Smooth muscle cell (in vitro differentiated cells): ENCODE measurements around the gene CROCC2. TPM values are rescaled to one million over a fixed set of nuclear protein-coding genes. Genes with fewer than 3 reads are reported as not detected.

Experiments used
- DNase-seq: peaks from one replicate; lab custom pipeline; 2025; ENCODE audit not compliant: unreplicated experiment; lab: John Stamatoyannopoulos, UW
- H2AFZ ChIP-seq: fragments of 200-600 bp; sonication (generic); 2 replicates; pipeline ENCODE4 v1.6.0; 2016; ENCODE audit warnings: antibody characterized with exemption, low read depth, mild to moderate bottlenecking
- H3F3A ChIP-seq: fragments of 200-600 bp; sonication (generic); 2 replicates; pipeline ENCODE4 v1.6.0; 2017; ENCODE audit warnings: antibody characterized with exemption, low read depth
- H3K27ac ChIP-seq: fragments of 200-600 bp; sonication (generic); 2 replicates; pipeline ENCODE4 v1.5.1; 2016; ENCODE audit warnings: low read depth, mild to moderate bottlenecking
- H3K27me3 ChIP-seq: fragments of 200-600 bp; sonication (generic); 2 replicates; pipeline ENCODE4 v1.6.1; 2016; ENCODE audit warnings: low read depth, mild to moderate bottlenecking
- H3K36me3 ChIP-seq: fragments of 200-600 bp; sonication (generic); 2 replicates; pipeline ENCODE4 v1.5.1; 2016; ENCODE audit warnings: low read depth
- H3K4me1 ChIP-seq: fragments of 200-600 bp; sonication (generic); 2 replicates; pipeline ENCODE4 v1.5.1; 2016; ENCODE audit warnings: low read depth
- H3K4me2 ChIP-seq: fragments of 200-600 bp; sonication (generic); 2 replicates; pipeline ENCODE4 v1.6.0; 2016; ENCODE audit warnings: mild to moderate bottlenecking
- H3K4me3 ChIP-seq: fragments of 200-600 bp; sonication (generic); 2 replicates; pipeline ENCODE4 v1.5.1; 2016; ENCODE audit warnings: mild to moderate bottlenecking
- H3K79me2 ChIP-seq: fragments of 200-600 bp; sonication (generic); 2 replicates; pipeline ENCODE4 v1.6.0; 2016; ENCODE audit warnings: low read depth, mild to moderate bottlenecking
- H3K9ac ChIP-seq: fragments of 200-600 bp; sonication (generic); 2 replicates; pipeline ENCODE4 v1.6.0; 2016; ENCODE audit warnings: low read depth
- H3K9me3 ChIP-seq: fragments of 200-600 bp; sonication (generic); replicated peaks from 2 replicates; pipeline ENCODE4 v1.5.1; 2016; ENCODE audit warnings: low read depth
- H4K20me1 ChIP-seq: fragments of 200-600 bp; sonication (generic); 2 replicates; pipeline ENCODE4 v1.6.0; 2016; ENCODE audit warnings: low read depth
- WGBS: methylation state at CpG from one replicate; pipeline ENCODE4 v1.1.7; 2016; ENCODE audit warnings: low lambda C conversion rate; 5-methylcytosine and 5-hydroxymethylcytosine counted together
- polyA plus RNA-seq: library from polyadenylated mRNA; unstranded; fragments of >200 nt; fragmentation: Nextera tagmentation; extraction: Ambion mirVana; gene quantifications from 2 replicates; pipeline ENCODE4 v1.2.1, GENCODE V29; 2016
- total RNA-seq: library from RNA; depleted of rRNA; stranded (reverse); fragments of >200 nt; gene quantifications from 2 replicates; pipeline ENCODE4 v1.2.3, GENCODE V29; 2014
- TF ChIP-seq, protein P1 (sequence below): fragments of 200-600 bp; sonication (generic); IDR thresholded peaks from 2 replicates; pipeline ENCODE4 v1.5.1; 2017; ENCODE audit warnings: borderline replicate concordance, mild to moderate bottlenecking, antibody characterized with exemption; ENCODE audit not compliant: insufficient read depth, poor library complexity, severe bottlenecking

CROCC2 gene
- total and polyA plus RNA-seq, 2 experiments from 2014 or later: not detected

DNA sequence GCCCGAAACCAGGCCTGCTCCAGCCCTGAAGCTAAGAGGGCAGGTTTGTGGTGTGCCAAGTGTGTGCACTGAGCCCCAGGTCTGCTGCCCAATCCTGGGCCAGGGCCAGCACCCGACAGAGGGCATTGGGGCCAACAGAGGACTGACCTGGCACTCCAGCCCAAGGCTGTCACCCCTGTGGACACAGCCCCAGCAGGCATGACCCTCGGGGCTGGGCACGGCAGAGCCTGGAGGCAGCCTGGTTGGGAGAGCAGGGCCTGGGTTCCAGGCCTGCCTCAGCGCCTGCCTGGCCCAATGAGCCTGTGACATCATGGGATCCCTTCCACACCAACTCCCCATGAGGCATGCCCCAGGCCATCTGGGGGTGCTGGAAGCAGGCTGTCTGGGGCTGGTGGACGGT lies 81.5 kb downstream of the CROCC2 start:
- WGBS: 94% methylated on average over 6 of the region's 6 CpGs
- Histone ChIP-seq H3K36me3 (no peaks in the 10 kb centered on the region), H3K9me3 (no peaks in the 10 kb centered on the region), H2AFZ (no peak overlapping the region), H4K20me1 (no peaks in the 10 kb centered on the region), H3K4me3 (no peak overlapping the region), H3K4me1 (no peaks in the 10 kb centered on the region), H3K4me2 (no peak overlapping the region), H3F3A (no peaks in the 10 kb centered on the region), H3K79me2 (no peaks in the 10 kb centered on the region), H3K27me3 (peaks cover 17% of the 10 kb centered on the region), H3K27ac (no peak overlapping the region), H3K9ac (no peak overlapping the region)
- TF ChIP-seq, protein P1, sequence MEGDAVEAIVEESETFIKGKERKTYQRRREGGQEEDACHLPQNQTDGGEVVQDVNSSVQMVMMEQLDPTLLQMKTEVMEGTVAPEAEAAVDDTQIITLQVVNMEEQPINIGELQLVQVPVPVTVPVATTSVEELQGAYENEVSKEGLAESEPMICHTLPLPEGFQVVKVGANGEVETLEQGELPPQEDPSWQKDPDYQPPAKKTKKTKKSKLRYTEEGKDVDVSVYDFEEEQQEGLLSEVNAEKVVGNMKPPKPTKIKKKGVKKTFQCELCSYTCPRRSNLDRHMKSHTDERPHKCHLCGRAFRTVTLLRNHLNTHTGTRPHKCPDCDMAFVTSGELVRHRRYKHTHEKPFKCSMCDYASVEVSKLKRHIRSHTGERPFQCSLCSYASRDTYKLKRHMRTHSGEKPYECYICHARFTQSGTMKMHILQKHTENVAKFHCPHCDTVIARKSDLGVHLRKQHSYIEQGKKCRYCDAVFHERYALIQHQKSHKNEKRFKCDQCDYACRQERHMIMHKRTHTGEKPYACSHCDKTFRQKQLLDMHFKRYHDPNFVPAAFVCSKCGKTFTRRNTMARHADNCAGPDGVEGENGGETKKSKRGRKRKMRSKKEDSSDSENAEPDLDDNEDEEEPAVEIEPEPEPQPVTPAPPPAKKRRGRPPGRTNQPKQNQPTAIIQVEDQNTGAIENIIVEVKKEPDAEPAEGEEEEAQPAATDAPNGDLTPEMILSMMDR: no peak
- DNase-seq: no peak

DNA sequence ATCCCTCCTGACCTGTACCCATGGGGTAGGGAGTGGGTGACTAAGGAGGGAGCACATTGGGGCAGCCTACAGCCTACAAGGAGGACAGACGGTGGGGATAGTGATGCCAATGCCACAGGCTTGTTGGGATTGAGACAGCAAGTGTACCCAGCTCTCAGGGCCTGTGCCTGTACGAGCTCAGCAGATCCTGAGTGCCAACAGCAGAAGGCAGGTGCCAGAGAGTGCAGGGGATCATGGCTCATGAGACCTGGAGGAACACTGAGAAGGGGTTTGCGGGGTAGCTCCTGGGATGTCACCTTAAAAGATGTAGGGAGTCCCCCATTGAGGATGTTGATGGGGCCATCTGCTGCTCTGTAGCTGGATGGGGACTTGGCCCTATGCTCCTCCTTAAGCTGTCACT lies 82.0 kb downstream of the CROCC2 start:
- peaks cover 11% of the 10 kb centered on the region for H3K27me3 ChIP-seq
- no peak overlapping the region for H3K4me3 ChIP-seq
- H3K9me3 ChIP-seq: no peaks in the 10 kb centered on the region
- TF ChIP-seq, protein P1: no peak
- H2AFZ ChIP-seq: no peak overlapping the region
- WGBS: 91% methylated on average over 3 of the region's 3 CpGs
- no peaks in the 10 kb centered on the region for H4K20me1 ChIP-seq
- no peaks in the 10 kb centered on the region for H3F3A ChIP-seq
- H3K36me3 ChIP-seq: no peaks in the 10 kb centered on the region
- no peak overlapping the region for H3K9ac ChIP-seq
- H3K27ac ChIP-seq: no peak overlapping the region
- no peak for DNase-seq
- no peak overlapping the region for H3K4me2 ChIP-seq
- no peaks in the 10 kb centered on the region for H3K4me1 ChIP-seq
- no peaks in the 10 kb centered on the region for H3K79me2 ChIP-seq

DNA sequence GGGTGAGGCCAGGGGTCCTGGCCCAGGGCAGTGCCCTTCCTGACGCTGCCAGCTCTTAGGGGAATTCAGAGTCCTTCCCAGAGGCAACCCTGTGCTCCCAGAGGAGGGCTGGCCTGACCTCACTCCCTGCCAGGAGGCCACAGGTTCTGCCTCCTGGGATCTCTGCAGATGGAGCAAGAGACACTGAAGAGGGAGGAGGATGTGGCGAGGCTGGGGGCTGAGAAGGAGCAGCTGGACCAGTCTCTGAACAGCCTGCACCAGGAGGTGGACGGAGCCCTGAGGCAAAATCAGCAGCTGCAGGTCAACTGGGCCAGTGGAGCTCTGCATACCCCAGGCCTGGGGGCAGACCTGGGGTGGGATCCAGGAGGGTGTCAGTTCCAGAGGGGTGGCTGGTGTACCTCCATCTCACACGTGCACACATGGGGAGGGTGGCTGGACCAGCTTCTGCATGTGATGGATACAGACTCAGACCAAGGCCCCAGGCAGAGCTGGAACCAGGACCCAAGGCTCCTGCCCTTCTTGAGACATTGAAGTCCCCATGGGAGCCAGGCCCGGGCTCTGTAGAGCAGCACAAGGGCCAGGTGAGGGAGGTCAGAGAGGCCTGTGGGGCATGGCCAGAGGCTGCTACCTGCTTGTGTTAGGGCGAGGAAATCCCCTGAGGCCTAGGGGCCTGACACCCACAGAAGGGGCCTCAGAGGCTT lies 82.6 kb downstream of the CROCC2 start:
- H3F3A ChIP-seq: no peaks in the 10 kb centered on the region
- TF ChIP-seq, protein P1: no peak
- H3K36me3 ChIP-seq: no peaks in the 10 kb centered on the region
- no peaks in the 10 kb centered on the region for H3K79me2 ChIP-seq
- no peaks in the 10 kb centered on the region for H4K20me1 ChIP-seq
- H3K4me3 ChIP-seq: no peak overlapping the region
- H3K9ac ChIP-seq: no peak overlapping the region
- no peak overlapping the region for H3K4me2 ChIP-seq
- no peak overlapping the region for H2AFZ ChIP-seq
- H3K27me3 ChIP-seq: peaks cover 5% of the 10 kb centered on the region
- 95% methylated on average over 6 of the region's 6 CpGs for WGBS
- H3K27ac ChIP-seq: no peak overlapping the region
- no peak for DNase-seq
- no peaks in the 10 kb centered on the region for H3K9me3 ChIP-seq
- H3K4me1 ChIP-seq: no peaks in the 10 kb centered on the region

DNA sequence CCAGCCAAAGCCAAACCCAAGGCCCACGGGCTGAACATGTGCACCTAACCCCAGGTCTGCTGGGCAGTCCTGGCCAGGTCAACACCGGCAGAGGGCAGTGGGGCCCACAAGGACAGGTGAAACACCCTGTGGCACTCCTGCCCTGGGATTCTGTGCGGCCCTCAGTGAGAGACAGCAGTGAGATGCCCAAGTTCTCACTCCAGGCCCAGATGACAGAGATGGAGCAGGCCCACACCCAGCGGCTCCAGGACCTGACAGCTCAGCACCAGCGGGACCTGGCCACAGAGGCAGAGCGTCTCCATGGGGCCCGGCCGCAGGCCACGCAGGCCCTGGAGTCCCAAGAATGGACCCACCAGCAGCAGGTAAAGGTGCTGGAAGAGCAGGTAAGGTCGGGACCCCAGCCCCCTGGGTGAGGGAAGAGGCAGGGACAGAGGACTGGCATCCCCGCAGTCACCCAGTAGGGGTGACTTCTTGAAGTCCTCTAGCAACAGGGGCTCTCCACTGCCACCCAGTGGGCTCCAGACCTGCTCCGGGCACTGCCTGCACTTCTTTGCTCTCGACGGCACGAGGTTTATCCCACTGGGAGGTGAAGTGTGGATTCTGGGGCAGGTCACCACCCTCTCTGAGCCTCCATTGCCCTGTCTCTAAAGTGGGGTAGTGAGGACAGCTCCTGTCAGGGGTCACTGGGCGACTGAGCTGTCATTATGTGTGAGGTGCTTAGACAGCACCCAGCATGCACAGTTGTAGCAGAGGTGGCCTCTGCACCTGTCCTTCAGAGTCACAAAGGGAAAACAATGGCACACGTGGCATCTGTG lies 83.5 kb downstream of the CROCC2 start:
- Histone ChIP-seq H4K20me1 (no peaks in the 10 kb centered on the region), H3K4me1 (no peaks in the 10 kb centered on the region), H3K9me3 (no peaks in the 10 kb centered on the region), H2AFZ (no peak overlapping the region), H3K4me3 (no peak overlapping the region), H3K27me3 (no peaks in the 10 kb centered on the region), H3F3A (no peaks in the 10 kb centered on the region), H3K79me2 (no peaks in the 10 kb centered on the region), H3K27ac (no peak overlapping the region), H3K9ac (no peak overlapping the region), H3K36me3 (no peaks in the 10 kb centered on the region), H3K4me2 (no peak overlapping the region)
- WGBS: 74% methylated on average over 17 of the region's 17 CpGs
- DNase-seq: no peak
- TF ChIP-seq, protein P1: peak; percentile 25
